Lower lobe of right lung (tissue), 2 donors: ENCODE data around the gene TM2D3. TPM values are rescaled to one million over a fixed set of nuclear protein-coding genes. Genes with fewer than 3 reads are reported as not detected.

Experiments used
- ATAC-seq, 2 donors: fragments of 200-7000 bp; cut with Tn5 transposase; one replicate each; pipeline ENCODE4 v1.9.1; 2020 to 2022; ENCODE audit warnings: mild to moderate bottlenecking in 2 of 2, moderate library complexity in 2 of 2
- DNase-seq: peaks from one replicate; pipeline ENCODE4 v3.0.0-alpha.2; 2020
- H3K27ac ChIP-seq: fragments of 200-600 bp; one replicate; pipeline ENCODE4 v1.8.0; 2022
- H3K27me3 ChIP-seq: fragments of 200-600 bp; one replicate; pipeline ENCODE4 v1.8.0; 2022; ENCODE audit warnings: low read depth
- H3K36me3 ChIP-seq: fragments of 200-600 bp; one replicate; pipeline ENCODE4 v1.8.0; 2022; ENCODE audit warnings: mild to moderate bottlenecking
- H3K4me1 ChIP-seq: fragments of 200-600 bp; one replicate; pipeline ENCODE4 v1.8.0; 2022
- H3K4me3 ChIP-seq: fragments of 200-600 bp; one replicate; pipeline ENCODE4 v1.8.0; 2022; ENCODE audit warnings: mild to moderate bottlenecking
- H3K9me3 ChIP-seq: fragments of 200-600 bp; one replicate; pipeline ENCODE4 v1.8.0; 2022
- CTCF ChIP-seq: fragments of 200-600 bp; IDR thresholded peaks from one replicate; pipeline ENCODE4 v1.8.0; 2022; ENCODE audit warnings: antibody characterized with exemption, mild to moderate bottlenecking
- intact Hi-C: fragments of 100-400 bp; cut with DNase I; formaldehyde crosslinking; loops from one replicate; pipeline ENCODE4 v1.11.0; 2022
- total RNA-seq: library from RNA; stranded (reverse); fragmentation: NEBNext Ultra II Directional; extraction: Animal tissue kit (Norgen Biotek cat#: 25700); gene quantifications from one replicate; pipeline ENCODE4 v1.2.1, GENCODE V29; 2021
- donor health status: DM: no; HTN: yes; CAD: no; lungs with severe emphysema.

Gene TM2D3
- total RNA-seq, 1 donor from 2014 or later: 49.2 TPM

DNA sequence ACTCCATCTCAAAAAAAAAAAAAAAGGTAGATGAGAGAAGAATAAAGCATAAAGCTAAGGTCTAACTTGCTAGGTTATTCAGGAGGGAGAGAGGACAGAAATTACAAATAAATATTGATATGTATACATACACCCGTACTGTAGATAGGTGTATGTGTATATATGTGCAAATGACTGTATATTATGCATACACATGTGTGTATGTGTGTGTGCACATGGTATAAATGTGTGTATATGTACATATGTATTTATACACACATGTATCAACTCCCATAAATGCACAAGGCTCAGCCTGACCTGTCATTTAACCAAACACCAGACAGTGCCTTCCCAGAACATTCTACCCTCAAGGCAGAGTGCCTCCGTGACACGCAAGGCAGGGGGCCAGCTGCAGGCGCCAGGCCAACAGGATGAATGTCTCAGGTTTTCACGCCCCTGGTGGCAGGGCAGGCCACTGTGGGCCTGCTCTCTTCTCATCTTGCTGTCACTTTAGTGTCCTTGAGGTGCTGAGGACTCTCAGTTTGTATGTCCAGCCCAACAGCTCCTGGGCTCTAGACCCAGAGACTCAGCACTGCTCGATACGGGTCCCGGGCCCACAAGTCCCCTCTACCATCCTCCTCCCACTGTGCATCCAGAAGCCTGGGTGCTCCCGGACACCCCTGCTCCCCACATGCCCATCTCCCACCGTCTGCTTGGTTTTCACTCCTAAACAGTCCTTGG, 40.4 kb downstream of the TM2D3 start:
- DNase-seq: no peak
- no peak for TF ChIP-seq CTCF
- H3K4me1 ChIP-seq: peaks cover 7% of the 10 kb centered on the region
- no peaks in the 10 kb centered on the region for H3K36me3 ChIP-seq
- no peak overlapping the region for H3K27ac ChIP-seq
- no peak for ATAC-seq
- H3K4me3 ChIP-seq: no peak overlapping the region
- intact Hi-C loops: no loop called here
- no peaks in the 10 kb centered on the region for H3K9me3 ChIP-seq
- no peaks in the 10 kb centered on the region for H3K27me3 ChIP-seq

- Histone ChIP-seq H3K4me1 (peaks cover 6% of the 10 kb centered on the region), H3K4me3 (no peak overlapping the region), H3K36me3 (no peaks in the 10 kb centered on the region), H3K27ac (no peak overlapping the region), H3K9me3 (no peaks in the 10 kb centered on the region), H3K27me3 (no peaks in the 10 kb centered on the region)
- intact Hi-C loops: no loop called here
- TF ChIP-seq CTCF: no peak
- ATAC-seq (no peak), DNase-seq (no peak)
These were observed 41.2 kb downstream of the TM2D3 start for GRCh38 chr15:101611007-101611406.

DNA sequence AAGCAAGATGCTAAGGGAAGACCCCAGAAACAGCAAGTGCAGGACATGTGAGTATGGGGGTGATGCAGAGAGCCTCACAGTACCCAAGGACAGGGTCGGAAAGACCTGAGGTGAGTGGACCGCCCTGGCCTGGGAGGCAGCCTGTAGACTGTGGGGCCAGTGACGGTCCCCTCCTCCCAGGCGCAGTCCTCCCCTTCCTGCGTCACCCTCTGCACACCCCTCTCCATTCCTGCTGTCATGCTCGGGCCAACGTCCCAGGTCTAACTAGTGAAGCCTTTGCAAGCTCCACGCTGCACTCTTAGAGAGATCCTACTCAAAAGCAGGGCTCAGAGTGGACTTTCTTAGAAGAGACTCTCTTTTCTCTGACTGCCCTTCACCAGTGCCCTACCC, 41.6 kb downstream of the TM2D3 start:
- ATAC-seq: no peak
- TF ChIP-seq CTCF: no peak
- intact Hi-C loops: no loop called here
- no peak for DNase-seq
- Histone ChIP-seq H3K27ac (no peak overlapping the region), H3K4me3 (no peak overlapping the region), H3K27me3 (no peaks in the 10 kb centered on the region), H3K4me1 (peaks cover 2% of the 10 kb centered on the region), H3K36me3 (no peaks in the 10 kb centered on the region), H3K9me3 (no peaks in the 10 kb centered on the region)

DNA sequence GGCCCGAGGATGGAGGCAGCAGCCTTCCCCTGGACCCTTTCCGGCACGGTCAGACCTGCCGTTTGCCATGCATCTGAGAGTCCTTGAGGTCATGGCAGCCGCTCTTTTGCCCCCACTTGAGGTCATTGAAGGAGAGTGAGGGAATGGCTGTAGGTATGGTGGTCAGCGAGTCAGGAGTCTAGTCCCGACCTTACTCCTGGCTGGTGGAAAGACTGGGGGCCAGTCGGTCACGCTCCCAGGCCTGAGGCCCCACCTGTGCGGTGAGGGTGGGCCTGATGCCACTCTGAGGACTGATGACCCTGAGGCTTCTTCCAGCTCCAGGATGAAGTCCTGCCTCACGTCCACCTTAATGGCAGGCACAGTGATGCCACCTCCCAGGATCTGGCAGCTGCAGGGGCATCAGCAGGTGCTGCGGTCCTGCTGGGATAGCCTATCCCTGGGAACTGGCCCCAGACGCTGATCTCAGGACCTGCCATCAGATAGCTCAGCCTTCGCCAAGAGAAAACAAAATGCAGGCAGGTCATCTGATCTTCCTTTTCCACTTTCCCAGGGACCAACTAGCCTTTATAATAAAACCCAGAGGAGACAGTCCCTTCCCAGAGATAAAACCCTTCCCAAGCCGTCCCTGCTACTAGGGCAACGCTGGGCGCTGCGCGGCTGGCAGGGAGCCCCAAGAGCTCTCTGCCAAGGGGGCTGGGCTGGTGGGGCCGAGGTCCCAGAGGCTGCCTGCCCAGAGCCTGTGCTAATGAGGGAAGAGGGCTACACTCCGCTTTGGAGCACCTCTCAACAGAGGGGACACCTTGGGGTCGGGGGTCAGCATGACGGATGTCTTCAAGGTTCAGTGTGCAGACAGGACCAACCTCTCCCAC, 42.2 kb downstream of the TM2D3 start:
- intact Hi-C loops: no loop called here
- TF ChIP-seq CTCF: no peak
- no peaks in the 10 kb centered on the region for H3K4me1 ChIP-seq
- ATAC-seq (no peak), DNase-seq (no peak)
- H3K27me3 ChIP-seq: no peaks in the 10 kb centered on the region
- no peaks in the 10 kb centered on the region for H3K36me3 ChIP-seq
- H3K4me3 ChIP-seq: no peak overlapping the region
- no peak overlapping the region for H3K27ac ChIP-seq
- H3K9me3 ChIP-seq: no peaks in the 10 kb centered on the region

DNA sequence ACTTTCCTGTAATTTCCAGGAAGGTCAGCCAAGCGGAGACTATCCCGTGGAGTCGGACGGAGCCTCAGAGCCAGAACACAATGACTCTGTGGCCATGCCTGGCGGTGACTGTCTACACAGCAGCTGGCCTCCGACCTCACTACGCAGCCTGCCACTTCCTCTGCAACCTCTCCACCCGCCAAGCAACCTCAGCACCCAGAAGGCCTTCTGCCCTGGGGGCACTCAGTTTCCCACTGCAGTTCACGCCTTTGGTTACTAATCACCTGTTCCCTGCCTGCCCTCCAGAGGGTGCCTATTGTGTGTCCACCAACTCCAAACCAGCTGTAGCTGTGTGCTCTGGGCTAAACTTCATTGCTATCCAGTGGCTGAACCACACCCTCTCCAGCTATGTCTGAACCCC, 44.0 kb downstream of the TM2D3 start:
- Histone ChIP-seq H3K9me3 (no peaks in the 10 kb centered on the region), H3K4me3 (no peak overlapping the region), H3K27ac (no peak overlapping the region), H3K4me1 (no peaks in the 10 kb centered on the region), H3K27me3 (no peaks in the 10 kb centered on the region), H3K36me3 (no peaks in the 10 kb centered on the region)
- no peak for TF ChIP-seq CTCF
- ATAC-seq: no peak
- no peak for DNase-seq
- intact Hi-C loops: no loop called here
